PC-3 (cell line): ENCODE measurements around the gene TRIM61.
"Not testable (repeated sequence)": the region's sequence is repeated elsewhere in the genome, so short reads cannot be mapped to it uniquely, and the experiment has no call there.

Experiments used
- CTCF ChIP-seq: fragments of 300-600 bp; sonication (generic); conservative IDR thresholded peaks from 2 replicates; pipeline ENCODE4 v1.5.1; 2017; ENCODE audit warnings: antibody characterized with exemption, low read depth, mild to moderate bottlenecking, low read length
- EZH2 ChIP-seq: fragments of 300-600 bp; sonication (generic); IDR thresholded peaks from one replicate; pipeline ENCODE4 v1.6.1; 2017; ENCODE audit warnings: antibody characterized with exemption, mild to moderate bottlenecking, low read length; ENCODE audit not compliant: unreplicated experiment

- TF ChIP-seq CTCF, EZH2: not testable (repeated sequence)
These were observed 5.5 kb downstream of the TRIM61 start for GRCh38 chr4:164971929-164972328.
